ENCODE measurements around the gene TADA2A.
"Not testable (repeated sequence)": the region's sequence is repeated elsewhere in the genome, so short reads cannot be mapped to it uniquely, and the experiment has no call there.

TADA2A gene

DNA sequence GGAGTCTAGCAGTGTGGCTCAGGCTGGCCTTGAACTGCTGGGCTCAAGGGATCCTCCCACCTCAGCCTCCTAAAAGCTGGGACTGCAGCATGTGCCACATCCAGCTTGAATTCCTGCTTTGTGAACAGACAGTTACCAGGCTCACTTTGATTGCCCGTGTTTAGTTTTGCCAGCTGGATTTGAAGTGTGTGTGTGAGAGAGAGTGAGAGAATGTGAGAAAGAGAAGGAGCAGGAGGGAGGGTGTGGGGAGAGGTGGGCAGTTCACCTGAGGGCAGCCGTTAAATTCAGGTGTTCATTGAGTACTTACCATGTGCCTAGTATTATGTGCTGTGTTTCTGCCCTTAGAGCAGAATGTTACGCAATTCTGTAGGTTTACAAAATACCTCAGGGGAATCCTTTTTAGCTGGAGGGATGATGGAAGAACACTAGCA lies 87.7 kb downstream of the TADA2A start:
- DNase-seq = no peak

DNA sequence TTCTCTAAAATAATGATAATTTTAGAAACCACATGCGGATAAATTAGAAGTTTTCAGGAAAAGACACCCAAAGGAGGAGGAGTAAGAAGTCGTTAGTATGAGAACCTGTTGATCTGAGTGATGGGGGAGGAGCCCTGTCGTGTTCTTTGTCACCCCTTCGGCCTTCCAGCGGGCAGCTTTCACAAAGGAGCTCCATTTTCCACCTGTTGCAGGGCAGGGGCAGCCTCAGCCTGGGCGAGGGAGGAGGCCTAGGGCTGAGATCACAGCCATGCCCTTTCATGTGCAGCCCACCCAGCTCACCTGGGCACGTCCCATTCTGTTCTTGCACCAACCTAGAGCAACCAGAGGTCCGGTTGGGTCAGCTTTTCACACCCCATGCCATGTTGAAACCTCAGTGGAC lies 88.3 kb downstream of the TADA2A start:
- no peak for DNase-seq

DNA sequence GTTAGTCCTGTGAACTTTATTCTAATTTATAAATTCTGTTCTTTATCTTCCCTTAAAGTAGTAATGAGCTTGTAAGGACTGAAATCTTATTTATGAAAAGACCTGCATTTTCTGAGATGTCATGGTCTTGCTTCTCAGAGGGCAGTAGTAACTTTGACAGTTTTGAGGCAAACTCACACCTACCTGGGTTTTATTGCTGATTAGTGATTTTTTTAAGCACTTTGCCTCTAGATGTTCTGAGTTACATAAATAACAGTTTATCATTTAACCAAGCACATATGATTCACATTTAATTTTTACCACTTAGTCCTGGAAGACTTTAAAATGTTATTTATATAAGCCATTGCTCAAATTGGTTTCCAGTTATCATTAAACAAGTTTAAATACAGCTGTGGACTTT lies 93.7 kb downstream of the TADA2A start:
- no peak for DNase-seq

DNA sequence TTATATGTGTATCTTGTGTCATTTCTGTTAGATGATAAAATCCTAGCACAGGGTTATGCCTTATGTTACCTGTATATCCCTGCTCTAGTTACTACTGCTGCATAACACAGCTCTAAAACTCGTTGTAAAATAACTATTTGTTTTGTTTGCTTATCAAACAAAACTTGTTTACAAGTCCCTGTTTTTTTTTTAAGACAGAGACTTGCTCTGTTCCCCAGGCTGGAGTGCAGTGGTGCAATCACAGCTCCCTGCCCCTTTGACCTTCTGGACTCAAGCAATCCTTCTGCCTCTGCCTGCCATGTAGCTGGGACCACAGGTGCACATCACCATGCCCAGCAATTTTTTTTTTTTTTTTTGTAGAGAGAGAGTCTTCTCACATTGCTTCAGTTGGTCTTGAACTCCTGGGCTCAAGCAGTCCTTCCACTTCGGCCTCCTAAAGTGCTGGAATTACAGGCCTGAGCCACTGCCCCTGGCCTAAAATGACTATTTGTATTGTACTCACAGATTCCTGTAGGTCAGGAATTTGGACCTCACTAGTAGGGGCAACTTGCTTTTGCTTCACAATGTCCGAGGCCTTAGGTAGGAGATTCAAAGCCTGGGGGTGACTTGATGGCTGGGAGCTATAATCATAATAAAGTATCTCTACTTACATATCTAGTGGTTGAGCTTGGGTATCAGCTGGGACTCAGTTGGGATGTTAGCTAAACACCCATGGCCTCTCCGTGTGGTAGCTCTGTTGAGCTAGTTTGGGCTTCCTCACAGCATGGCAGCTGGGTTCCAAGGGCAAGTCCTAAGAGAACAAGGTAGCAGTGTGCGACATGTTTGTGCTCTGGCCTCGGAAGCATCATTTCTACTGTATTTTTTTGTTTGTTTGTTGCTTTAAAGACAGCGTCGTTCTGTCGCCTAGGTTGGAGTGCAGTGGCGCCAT lies 95.6 kb downstream of the TADA2A start:
- DNase-seq = no peak

DNA sequence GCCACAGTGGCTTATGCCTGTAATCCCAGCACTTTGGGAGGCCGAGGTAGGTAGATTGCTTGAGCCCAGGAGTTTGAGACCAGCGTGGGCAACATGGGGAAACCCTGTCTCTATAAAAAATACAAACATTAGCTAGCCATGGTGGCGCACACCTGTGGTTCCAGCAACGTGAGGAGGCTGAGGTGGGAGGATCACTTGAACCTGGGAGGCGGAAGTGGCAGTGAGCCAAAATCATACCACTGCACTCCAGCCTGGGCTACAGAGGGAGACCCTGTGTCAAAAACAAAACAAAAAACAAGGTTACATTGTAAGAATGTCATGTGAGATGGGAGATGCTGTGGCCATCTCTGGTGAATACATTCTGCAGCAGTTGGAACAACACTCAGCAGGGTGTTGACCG lies 96.5 kb downstream of the TADA2A start:
- DNase-seq = no peak

DNA sequence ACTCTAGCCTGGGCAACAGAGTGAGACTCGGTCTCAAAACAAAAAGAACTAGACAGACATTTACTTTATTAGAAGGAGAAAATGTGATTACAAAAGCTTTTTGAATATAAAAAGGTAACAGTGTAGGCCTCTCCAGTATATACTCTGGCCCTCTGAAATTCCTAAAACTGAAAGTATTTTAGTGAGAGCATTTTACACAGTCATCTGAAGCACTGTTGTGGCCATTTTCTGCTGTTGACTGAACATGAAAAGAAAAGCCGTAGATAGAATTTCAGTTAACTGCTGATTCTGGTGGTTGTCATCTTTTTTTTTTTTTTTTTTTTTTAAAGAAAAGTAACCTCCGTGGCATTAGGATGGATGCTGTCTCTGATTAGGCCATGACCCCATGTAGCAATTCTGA lies 98.6 kb downstream of the TADA2A start:
- DNase-seq = no peak

DNA sequence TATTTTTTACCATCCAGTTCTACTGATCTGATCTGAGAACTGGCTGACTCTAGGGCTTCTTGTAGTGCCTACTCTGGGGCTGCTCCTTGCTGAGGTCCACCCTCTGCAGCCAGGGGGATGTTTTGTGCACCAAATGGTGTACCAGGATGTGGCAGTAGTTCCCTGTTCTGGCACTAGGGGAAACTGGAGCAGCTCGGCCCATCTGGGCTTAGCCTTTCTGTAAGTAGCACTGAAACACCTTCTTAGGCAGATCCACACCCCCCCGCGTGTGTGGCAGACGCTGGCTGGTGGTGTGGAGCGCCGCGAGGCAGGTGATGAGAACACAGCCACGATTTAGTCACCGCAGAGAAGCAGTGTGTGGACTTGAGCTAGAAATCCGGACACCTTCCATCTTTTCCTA lies 100.0 kb downstream of the TADA2A start:
- no peak for DNase-seq

DNA sequence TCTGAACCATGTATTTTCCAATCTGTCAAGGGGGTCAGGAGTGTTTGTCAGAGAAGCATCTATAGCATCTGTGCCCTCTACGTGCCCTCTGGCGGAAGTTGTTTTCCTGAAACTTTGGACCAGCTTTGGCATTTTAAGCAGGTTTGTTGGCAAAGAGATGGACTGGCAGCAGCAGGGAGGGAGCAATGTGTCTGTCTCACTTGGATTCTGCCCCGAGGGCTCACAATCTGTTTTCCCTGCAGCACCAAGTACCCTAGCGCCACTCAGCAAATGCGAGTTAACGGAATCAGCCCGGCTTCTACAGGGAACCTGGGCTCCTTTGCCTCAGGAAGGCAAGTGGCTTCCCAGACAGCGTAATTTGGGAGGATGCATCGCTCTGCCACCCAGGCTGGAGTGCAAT lies 100.4 kb downstream of the TADA2A start:
- no peak for DNase-seq

DNA sequence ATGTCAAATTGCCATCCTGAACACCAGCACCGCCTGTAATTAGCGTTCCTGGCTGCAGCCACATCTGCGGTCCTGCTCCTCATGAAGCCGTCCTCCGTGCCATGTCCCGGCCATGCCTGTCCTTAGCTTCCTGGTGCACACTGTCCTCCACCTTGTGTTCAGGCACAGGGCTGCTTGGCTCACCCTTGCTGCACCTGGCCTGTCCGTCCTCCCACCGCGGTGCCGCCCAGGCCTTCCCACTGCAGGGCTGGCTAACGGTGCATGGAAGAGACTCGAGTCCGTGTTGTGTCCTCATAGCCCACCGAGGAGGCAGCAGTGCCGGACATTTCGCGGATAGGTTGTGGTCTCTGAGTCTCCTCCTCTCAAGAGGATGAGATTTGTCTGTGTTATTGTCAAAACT lies 103.4 kb downstream of the TADA2A start:
- no peak for DNase-seq

DNA sequence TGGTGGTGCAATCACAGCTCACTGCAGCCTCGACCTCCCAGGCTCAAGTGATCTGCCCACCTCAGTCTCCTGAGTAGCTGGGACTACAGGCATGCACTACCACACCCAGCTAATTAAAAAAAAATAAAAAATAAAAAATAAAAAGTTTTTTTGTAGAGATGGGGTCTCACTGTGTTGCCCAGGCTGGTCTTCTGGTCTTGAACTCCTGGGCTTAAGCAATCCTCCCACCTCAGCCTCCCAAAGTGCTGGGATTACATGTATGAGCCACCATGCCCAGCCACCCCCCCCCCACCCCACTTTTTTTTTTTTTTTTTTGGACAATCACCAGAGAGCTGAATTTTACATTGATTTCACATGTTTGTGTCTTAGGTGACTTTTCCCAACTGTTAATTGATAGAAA lies 105.0 kb downstream of the TADA2A start:
- DNase-seq = not testable (repeated sequence)

DNA sequence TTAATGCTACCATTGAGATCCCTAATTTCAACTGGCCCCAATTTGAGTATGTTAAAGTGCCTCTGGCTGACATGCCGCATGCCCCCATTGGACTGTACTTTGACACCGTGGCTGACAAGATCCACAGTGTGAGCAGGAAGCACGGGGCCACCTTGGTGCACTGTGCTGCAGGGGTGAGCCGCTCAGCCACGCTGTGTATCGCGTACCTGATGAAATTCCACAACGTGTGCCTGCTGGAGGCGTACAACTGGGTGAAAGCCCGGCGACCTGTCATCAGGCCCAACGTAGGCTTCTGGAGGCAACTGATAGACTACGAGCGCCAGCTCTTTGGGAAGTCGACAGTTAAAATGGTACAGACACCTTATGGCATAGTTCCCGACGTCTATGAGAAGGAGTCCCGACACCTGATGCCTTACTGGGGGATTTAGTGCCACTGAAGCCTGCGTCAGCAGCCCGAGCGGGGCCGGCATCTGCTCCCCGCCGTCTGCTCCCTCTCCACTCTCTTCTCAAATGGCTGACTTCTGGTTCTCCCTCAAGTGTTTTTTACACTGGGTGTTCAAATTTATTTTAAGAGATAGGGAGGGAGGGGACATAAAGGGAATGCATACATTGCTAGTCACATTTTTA lies 105.9 kb downstream of the TADA2A start:
- no peak for DNase-seq

DNA sequence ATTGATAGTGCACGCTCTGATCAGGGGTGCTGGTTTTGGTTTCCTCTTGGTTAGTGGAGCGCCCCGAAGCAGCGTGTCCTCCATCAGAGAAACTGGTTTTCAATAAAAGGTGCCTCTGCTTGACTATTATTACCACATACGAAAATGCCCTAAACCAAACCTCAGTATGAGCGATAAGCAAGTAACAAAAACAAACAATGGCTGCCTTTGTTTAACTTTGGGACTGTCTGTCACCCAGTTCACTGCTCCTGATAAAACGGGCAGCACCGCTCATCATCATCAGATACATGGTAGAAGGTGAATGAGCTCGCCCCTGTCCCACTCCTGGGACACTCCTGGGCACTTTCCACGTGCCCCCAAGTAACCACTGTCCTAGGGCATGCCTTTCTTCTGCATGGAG lies 107.0 kb downstream of the TADA2A start:
- no peak for DNase-seq

DNA sequence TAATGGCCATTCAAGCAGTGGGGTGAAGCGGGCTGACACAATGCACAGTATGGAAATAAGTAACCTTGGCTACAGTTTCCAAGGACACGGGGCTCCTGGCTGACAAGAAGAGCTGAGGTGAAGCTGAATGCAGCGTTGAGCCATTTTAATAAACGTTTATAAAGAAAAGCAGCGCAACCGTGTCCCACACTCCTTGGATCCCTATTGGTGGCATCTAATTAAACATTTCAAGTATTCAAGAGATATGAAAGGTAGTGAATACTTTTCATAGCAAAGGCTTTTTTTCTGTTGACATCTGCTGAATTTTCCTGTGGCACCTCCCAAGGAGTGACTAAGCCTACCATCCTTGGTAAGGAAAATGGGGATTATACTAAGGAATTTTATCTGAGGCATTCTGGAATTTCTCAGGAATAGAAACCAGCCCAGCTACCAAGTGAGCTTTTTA lies 109.5 kb downstream of the TADA2A start:
- DNase-seq = no peak

DNA sequence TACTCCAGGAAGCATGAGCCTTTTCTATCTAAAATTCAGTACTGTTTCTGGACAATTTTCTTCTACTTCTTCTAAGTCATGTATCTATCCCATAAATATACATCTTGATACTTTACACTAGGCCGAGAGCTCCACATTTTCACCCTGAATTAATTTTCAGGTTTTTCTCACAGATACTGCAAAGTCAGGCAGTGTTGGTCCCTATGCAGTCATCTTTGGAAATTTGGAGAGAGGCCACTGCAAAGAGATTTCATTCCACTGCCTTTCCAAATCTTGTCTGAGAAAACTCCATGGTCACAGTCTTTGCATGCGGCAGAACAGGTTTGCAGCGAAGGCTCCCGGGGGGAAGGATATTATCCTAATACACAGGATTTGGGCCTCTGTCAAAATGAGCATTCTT lies 111.2 kb downstream of the TADA2A start:
- no peak for DNase-seq

DNA sequence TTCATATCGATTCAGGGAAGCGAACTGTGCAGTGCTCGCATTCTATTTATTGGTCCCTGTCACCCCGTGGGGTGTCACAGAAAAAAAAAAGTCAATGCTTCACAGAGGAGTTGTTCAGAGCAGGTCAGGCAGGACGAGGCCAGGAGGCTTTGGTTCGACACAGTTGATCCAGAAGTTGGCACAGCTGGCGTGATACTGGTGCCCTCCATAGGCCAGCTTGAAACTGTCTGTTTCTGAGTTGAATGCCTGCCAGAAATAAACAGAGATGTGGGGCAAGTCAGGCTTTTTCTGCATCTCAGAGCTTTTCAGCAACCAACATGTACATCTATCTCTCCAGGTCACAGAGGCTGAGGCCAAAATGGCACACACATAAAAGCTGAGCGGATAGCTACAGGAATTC lies 112.1 kb downstream of the TADA2A start:
- no peak for DNase-seq

DNA sequence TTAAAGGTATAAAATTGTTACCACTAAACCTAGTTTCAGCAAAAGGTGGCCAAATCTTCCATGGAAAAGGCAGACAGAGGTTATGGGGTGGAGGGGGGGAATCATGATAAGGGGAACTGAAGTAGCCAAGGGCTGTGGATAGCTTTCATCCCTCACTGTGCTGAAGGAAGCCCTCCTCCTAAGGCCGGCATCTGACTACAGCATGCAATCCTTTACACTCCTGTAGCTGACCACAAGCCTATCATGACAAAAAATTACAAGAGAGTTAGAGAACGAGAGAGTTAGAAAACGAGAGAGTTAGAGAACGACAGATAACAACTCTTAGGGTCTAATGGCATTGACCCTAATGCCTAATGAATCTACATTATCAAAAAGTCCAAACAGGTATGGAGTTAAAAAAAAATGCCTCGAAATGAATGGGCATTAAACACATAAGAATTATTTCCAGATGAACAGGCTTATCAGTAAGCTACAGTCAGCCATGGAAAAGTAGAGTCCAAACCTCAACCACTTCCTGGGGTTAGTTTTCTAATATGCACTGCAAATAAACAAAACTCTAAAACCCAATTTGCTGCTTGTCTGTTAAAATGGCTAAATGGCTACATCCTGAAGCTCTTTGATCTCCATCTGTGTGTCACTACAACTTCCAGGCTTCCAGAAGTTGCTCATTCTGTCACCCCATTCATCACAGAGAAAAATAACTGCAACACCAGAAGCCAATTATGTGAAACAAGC lies 112.7 kb downstream of the TADA2A start:
- no peak for DNase-seq

DNA sequence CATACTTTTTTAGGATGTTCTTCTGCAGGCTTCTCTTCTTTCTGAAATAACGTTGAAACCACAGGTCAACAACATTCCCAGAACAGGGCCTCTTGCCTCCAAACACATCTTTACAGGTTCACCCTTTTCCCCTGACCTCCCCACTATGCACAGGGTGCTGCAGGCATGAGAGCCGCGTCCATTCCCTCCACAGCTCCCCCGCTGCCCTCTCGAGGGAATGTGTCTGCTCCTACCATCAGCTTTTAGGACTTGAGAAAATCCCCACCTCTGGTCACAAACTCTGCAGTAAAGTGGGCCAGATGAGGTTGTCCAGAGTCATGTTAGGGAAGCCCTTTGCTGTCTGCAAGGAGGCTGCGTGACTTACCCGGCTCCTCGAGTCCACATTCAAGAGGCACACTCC lies 113.5 kb downstream of the TADA2A start:
- no peak for DNase-seq

DNA sequence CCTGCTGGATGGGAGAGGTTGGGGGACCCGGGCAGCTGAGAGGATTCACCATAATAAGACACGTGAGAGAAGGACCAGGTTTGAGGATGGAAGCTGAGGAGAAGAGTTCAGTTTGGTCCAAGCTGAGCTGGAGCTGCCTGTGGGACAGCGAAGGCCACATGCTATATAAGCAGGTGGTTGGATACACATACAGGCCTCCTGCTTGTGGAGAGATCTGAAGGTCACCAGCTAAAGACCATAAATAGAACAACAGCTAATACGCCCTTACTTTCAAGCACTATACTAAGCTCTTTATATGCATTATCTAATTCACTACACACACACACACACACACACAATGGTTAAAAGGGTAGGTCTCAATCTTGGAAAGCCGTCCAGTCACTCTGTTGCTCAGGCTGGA lies 115.1 kb downstream of the TADA2A start:
- DNase-seq = no peak

DNA sequence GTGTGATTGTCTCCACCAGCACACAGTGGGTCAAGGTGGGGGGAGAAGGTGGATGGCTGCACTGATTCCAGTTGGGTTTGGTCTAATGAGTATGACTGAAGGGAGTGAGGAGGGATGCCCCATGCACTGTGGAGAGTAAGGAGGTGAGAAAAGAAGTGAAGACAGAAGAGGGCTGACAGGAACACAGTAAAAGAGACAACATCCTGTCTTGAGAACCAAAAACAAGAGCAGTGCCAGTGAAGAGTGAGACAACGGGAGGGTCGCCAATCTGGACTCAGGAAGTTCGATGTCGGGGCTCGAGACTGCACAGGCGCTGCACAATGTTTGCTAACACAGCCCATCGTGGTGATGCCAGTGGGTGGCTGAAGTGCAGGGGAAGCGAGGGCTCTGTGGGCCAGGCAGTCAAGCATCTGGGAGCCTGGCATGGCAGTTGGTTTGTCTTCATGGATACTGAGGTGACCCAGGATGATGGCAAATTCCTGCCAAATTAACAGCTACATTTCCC lies 117.1 kb downstream of the TADA2A start:
- DNase-seq = no peak

DNA sequence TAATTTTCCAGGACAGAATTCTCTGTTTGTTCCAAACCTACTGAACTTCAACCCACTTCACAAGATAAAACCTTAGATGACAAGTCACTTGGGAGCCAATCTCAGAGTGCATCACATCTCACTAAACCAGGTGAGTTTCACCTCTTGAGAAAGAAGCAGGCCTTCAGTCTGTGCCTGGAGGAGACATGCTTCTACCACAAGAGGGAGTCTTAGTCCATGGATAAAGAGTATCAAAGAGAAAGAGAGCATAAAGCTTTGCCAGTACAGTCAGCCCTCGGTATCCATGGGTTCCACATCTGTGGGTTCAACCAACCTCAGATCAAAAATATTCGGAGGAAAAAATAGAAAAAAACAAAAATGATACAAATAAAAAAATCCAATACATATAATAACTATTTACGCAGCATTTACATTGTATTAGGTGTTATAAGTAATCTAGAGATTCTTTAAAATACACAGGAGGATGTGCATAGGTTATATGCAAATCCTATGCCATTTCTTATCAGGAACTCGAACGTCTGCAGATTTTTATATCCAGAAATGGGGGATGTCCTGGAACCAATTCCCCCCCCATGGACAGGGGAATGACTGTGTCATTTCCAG lies 120.7 kb downstream of the TADA2A start:
- DNase-seq = no peak

Data from NCI-H187 (cell line).